ENCODE data around the gene TENM4.
"Not testable (repeated sequence)": the region's sequence is repeated elsewhere in the genome, so short reads cannot be mapped to it uniquely, and the experiment has no call there.

The TENM4 gene

GRCh38 chr11:79241852-79242241 lies 199.0 kb downstream of the TENM4 start:
- DNase-seq = no peak

- DNase-seq = no peak
Observed at GRCh38 chr11:79241205-79241851, 199.5 kb downstream of the TENM4 start.

GRCh38 chr11:79237703-79238102 lies 203.1 kb downstream of the TENM4 start:
- DNase-seq = no peak

- no peak for DNase-seq
Observed at GRCh38 chr11:79237091-79237490, 203.7 kb downstream of the TENM4 start.

GRCh38 chr11:79236541-79236971 lies 204.3 kb downstream of the TENM4 start:
- DNase-seq = no peak

- no peak for DNase-seq
Observed at GRCh38 chr11:79235696-79236095, 205.1 kb downstream of the TENM4 start.

- DNase-seq = no peak
Observed at GRCh38 chr11:79232346-79232745, 208.5 kb downstream of the TENM4 start.

GRCh38 chr11:79229047-79229446 lies 211.8 kb downstream of the TENM4 start:
- no peak for DNase-seq

- DNase-seq = no peak
Observed at GRCh38 chr11:79227767-79228755, 212.8 kb downstream of the TENM4 start.

GRCh38 chr11:79227308-79227707 lies 213.5 kb downstream of the TENM4 start:
- no peak for DNase-seq

GRCh38 chr11:79226126-79226525 lies 214.7 kb downstream of the TENM4 start:
- DNase-seq = no peak

- DNase-seq = not testable (repeated sequence)
Observed at GRCh38 chr11:79222163-79222562, 218.7 kb downstream of the TENM4 start.

- DNase-seq = no peak
Observed at GRCh38 chr11:79221444-79222130, 219.2 kb downstream of the TENM4 start.

GRCh38 chr11:79220171-79220570 lies 220.7 kb downstream of the TENM4 start:
- no peak for DNase-seq

- DNase-seq = no peak
Observed at GRCh38 chr11:79219186-79220045, 221.4 kb downstream of the TENM4 start.

- DNase-seq = no peak
Observed at GRCh38 chr11:79212741-79213190, 228.1 kb downstream of the TENM4 start.

- DNase-seq = no peak
Observed at GRCh38 chr11:79209540-79210266, 231.1 kb downstream of the TENM4 start.

GRCh38 chr11:79208126-79208525 lies 232.7 kb downstream of the TENM4 start:
- DNase-seq = no peak

- DNase-seq = no peak
Observed at GRCh38 chr11:79206951-79207350, 233.9 kb downstream of the TENM4 start.

- DNase-seq = no peak
Observed at GRCh38 chr11:79205786-79206185, 235.0 kb downstream of the TENM4 start.

GRCh38 chr11:79201677-79202347 lies 239.0 kb downstream of the TENM4 start:
- no peak for DNase-seq

Data from stimulated activated CD4-positive, alpha-beta T cell treated with anti-CD3 and anti-CD28 coated beads, Interleukin-15, amount 100 ng/mL, for 24 hours (primary cell).